Measurements from ENCODE around the gene SIRT4.

The SIRT4 gene

DNA sequence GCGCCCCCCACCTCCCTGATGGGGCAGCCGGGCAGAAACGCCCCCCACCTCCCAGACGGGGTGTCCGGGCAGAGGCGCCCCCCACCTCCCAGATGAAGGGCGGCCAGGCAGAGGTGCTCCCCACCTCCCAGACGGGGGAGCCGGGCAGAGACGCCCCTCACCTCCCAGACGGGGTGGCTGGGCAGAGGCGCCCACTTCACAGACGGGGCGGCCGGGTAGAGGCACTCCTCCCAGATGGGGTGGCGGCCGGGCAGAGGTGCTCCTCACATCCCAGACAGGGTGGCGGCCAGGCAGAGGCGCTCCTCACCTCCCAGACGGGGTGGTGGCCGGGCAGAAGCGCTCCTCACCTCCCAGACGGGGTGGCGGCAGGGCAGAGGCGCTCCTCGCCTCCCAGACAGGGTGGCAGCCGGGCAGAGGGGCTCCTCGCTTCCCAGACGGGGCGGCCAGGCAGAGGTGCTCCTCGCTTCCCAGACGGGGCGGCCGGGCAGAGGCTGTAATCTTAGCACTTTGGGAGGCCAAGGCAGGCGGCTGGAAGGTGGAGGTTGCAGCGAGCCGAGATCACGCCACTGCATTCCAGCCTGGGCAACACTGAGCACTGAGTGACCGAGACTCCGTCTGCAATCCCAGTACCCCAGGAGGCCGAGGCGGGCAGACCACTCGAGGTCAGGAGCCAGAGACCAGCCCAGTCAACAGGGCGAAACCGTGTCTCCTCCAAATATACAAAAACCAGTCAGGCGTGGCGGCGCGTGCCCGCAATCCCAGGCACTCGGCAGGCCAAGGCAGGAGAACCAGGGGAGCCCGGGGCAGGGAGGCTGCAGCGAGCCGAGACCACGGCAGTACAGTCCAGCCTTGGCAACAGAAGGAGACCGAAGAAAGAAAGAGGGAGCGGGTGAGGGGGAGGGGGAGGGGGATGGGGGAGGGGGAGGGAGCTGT lies 23.7 kb upstream of the SIRT4 start:
- DNase-seq, result no peak

DNA sequence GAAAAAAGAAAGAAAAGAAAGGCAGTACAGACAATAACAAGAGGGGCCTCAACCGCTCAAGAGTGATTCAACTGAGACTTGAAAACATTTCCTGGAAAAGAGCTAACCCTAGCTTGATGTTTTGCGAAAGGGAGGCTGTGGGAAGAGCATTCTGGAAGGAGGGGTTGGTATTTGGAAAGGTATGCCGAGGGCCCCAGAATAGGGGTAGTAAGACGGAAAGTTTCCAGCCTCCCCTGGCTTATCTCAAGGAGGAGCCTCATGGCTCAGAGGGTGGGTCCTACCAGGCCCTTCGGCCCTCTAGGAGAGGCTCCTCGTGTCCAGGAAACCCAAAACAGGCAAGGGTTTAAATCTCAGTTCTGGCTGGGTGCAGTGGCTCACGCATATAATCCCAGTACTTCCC lies 18.8 kb upstream of the SIRT4 start:
- no peak for DNase-seq

DNA sequence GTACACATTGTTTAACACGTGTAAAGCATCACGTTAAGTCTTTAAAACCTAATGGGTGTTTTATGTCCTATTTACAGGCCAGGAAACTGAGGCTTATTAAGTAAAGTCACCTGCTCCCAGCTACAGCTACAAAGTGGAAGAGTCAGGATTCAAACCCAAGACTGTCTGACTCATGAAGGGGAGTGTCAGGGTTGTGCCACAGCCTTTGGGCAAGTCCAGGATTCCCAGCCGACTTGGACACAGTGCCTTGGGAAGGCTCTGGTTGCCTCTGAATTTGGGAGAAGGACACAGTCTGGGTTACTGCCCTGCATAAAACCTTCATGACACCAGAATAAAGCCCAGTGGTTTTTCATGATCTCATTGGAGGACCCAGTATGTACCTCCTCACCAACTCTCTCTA lies 17.7 kb upstream of the SIRT4 start:
- DNase-seq, result no peak

DNA sequence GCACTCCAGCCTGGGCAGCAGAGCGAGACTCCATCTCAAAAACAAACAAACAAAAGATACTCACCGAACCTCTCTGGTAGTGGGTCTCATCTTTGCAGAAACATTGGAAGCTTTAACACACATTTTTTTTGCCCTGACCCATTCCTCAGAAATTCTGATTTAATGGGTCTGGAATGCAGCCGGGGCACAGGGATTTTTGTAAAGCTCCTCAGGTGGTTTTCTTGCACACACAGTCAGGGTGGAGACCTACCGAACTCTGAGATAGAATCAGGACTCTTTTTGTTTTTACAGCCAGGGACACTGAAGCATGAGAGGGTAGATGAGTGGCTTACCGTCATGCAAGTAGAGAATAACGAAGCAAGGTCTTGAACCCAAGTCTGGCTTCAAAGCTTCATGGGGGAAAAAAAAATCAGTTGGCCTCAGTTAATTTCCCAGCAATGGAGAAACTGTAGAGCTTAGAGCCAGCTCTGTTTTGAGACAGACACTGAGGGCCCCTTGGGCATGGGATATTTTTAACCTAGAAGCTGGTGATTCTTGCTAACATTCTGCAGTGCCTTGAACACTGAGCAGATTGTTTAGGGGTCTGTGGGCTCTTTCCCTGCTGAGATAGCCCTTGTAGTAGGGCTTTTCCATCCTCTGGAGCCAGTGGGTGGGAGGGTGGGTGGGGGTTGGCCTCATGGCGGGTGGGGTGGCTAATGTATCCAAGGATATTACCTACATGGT lies 15.2 kb upstream of the SIRT4 start:
- DNase-seq, result no peak

DNA sequence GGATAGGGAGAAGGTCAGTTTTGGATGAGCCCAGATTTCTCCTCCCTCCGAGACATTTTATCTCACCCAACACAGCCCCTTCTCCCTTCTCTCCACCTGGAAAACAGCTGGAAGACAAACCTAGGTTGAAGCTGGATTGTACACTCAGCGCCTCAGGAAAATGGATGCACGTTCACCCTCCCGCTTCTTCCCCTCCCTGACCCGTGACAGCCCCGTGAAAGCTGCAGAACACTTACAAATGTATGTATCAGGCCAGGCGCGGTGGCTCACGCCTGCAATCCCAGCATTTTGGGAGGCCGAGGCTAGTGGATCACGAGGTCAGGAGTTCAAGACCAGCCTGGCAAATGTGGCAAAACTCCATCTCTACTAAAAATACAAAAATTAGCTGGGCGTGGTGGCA lies 14.6 kb upstream of the SIRT4 start:
- DNase-seq, result no peak

DNA sequence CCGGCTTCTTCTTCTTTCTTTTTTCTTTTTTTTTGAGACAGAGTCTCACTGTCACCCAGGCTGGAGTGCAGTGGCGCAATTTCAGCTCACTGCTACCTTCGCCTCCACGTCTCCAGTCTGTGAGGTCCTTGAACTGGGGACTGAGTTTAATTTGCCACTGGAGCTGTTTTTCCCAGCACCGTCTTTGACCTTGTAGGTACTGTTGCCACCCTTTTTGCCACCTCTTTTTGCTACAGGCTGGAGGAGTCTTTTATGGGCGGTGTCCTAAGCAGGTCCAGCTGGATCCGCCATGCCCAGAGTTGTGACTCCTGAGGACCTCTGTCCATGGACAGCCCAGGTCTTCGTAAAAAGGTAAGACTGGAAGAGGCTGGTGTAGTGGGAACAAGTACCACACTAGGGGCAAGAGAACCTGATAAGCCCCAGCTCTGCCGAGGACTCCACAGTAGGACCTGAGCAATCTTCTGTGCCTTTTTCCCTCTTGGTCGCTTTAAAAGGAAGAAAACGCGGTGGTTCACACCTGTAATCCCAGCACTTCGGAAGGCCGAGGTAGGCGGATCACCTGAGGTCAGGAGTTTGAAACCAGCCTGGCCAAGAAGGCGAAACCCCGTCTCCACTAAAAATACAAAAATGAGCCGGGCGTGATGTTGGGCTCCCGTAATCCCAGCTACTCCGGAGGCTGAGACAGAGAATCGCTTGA lies 11.4 kb upstream of the SIRT4 start:
- DNase-seq, result peak; percentile 15 to 22

DNA sequence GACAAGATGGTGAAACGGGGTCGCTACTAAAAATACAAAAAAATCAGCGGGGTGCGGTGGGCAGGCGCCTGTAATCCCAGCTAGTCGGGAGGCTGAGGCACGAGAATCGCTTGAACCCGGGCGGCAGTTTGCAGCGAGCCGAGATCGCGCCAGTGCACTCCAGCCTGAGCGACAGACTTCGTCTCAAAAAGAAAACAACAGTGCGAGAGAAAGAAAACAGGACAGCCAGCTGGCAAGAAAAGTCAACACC lies 9.8 kb upstream of the SIRT4 start:
- DNase-seq, result no peak

DNA sequence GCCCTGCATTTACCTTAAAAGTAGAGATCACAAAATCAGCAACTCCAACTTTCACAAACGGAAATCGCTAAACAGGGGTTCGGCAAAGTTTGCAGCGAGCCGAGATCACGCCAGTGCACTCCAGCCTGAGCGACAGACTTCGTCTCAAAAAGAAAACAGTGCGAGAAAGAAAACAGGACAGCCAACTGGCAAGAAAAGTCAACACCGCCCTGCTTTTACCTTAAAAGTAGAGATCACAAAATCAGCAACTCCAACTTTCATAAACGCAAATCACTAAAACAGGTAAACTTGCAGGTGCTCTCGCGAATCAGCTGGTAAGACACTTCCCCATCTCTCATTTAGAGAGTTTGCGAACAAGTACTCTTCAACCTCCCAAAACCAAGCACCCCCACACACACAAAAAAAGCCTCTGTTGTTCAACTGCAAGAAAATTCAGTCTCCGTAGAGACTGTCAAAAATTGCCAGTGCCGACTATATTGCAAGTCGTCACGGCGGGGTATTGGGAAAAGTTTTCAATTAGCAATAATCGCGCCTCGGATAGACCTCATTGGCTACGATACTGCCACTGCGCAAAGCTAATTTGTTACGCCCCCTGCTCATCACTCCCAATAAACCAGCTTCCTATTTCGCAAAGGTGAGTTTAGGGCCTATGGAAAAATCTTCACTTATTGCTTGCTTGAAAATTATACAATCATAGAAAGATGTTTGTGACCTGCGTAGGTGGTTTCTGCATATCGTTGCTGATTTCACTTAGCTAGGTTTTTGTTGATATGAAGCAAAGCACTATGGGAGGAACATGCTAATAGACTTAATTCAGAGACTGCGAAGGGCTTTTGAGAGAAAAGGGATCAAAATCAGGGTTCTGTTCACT lies 9.2 kb upstream of the SIRT4 start, which contains the start of gene RNU4-1:
TSS of gene RNU4-1 (minus strand) at position 577 of the 871 bp plus-strand sequence.
- peak; percentile 74 for DNase-seq

DNA sequence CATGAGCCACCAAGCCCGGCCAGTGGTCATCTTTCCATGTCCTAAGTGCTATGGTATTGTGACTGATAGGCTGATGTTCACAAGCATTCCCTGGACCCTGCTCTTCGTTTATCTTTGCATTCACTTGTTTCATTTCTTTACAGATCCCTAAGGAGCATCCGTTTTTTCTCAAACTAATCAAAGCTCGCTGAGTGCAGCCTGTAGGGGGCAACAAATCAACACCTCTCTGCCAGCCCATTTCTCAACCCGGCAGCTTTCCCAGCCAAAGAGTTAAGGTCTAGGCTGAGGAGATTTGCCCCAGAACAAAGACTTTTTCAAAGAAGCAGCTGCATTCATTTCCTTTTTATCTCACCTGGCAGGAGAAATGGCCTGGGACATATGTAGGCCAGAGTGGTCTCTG lies 12.1 kb downstream of the SIRT4 start:
- DNase-seq, result no peak

DNA sequence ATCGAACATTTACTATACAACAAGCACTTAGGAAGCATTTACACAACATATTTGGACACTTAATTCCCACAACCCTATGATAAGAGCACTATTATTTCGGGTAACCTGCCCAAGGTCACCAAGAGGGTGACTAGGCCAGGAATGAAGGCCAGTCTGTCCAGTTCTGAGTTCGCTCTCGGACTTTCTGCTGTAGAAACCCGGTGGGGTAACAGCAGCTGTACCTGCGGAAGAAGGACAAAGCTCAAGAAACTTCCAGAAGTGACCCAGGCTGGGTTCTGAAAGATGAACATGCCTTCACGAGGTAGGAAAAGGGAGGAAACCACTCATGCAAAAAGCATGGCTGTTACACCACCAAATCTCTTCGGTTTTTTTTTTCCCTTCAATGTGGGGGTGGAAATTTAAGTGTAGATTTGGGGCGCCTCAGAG lies 14.7 kb downstream of the SIRT4 start:
- no peak for DNase-seq

DNA sequence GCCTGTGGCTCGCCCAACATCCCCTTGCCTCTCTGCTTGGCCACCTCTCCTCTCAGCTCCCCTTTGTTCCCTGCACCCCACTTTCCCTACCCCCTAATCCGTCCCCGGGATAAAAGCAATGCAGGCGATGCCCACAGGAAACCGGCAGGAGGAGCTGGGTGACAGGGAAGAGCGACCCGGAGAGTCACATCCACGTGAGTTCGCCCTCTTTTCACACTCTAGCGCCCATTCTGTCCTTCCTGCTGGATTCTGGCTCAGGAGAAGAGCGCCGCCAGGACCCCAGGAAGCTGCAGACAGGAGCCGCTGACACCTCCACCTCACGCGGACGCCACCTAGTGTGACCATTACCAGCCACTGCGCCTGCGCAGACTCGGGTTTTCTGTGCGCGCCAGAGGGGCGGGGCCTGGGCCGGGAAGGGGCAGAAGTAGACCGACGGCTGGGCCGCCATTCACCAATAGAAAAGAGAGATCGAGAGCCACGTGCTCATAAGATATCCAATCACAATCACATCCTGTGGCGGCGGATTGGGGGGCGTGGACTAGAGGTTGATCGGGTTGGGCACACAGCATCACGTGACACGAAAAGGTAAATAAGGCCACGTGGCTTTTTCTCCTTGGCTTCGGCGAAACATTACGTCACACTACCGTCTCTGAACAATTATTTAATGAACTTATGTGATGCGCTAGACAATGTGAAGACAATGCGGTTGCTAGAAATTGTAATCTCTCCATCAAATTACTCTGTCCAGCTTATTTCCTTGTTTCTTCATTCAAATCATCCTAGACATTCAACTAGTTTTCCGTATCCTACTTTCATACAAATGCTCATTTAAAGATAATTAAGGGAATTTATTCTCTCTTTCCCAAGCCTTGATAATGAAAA lies 15.3 kb downstream of the SIRT4 start:
- peak; percentile 100 for DNase-seq

DNA sequence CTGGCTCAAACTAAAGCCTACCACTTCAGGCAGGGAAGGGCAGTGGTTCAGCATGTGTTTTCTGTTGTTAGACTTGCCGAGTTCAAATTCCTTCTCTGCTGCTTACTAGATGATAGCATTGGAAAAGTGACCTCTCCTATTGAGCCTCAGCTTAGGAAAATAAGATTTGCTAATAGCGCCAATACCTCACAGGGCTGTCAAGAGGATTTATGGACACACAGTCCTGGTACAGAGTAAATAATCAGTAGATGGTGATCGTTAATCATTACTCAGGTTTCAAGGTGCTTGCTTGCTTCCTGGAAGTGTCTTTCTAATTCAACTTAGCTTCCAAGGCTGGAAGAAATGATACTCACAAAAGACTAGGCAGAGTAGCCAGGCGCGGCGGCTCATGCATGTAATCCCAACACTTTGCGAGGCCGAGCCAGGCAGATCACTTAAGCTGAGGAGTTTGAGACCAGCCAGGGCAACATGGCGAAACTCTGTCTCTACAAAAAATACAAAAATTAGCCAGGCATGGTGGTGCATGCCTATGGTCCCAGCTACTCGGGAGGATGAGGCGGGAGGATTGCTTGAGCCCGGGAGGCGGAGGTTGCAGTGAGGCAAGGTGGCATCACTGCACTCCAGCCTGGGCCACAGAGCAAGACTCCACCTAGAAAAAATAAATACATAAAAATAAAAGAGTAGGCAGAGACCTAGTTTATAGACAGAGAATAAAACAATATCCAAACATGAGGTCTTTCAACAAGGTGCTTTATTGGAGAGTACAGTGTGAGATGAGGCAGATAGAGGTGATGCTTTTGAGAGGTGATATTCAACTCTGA lies 19.5 kb downstream of the SIRT4 start:
- DNase-seq, result no peak

DNA sequence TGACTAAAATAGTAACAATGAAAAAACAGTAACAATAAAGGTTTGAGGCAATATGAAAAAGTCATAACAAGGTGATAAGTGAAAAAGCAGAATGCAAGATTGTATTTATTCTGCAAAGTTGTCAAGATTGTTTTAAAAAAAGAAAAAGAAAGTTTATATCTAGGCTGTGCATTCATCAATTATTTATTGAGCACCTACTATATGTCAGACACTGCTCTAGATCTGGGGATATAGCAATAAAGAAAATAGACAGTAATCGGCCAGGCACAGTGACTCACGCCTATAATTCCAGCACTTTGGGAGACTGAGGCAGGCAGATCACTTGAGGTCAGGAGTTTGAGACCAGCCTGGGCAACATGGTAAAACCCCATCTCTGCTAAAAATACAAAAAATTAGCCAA lies 21.7 kb downstream of the SIRT4 start:
- DNase-seq, result no peak

DNA sequence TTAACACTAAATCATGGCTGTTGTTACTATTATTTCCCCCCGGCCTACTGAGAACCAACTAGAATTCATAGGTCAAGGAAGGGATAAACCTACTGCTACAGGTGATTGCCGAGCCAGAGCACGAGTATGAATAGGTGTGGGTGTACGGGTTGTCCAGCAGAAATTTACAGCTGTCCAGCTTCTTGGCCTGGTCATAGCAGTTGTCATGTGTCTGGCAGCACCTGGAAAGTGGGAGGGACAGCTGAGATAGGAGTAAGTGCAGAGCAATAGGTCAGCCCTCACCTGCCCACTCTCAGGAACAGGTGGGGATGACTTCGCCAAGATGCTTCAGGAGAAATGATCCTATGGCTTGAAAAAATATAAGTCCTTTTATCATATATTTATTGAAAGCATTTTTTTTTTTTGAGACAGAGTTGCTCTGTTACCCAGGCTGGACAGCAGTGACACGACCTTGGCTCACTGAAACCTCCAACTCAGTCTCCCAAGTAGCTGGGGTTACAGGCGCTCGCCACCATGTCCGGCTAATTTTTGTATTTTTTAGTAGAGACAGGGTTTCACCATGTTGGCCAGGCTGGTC lies 22.8 kb downstream of the SIRT4 start:
- DNase-seq, result no peak

DNA sequence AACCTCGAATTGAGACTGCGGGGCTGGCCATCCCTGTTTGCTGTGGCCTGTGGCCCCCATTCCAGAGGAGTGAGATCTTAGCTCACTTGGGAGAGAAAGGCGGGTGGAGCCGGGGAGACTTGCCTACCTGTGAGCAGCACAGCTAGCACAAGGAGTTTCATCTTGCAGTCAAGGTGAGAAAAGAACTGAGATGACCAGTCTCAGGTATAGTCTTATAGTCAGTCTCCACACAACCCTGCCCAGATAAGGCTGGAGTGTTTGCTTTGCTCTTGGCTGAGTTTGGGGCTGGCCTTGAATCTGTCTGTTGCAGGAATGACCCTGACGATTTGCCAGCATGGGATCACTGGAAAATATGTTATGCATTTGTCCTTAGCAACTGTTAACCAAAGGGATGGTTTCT lies 25.5 kb downstream of the SIRT4 start, which contains the start of gene PLA2G1B:
TSS of gene PLA2G1B (minus strand) at position 187 of the 400 bp plus-strand sequence. CDS start at position 161, 26 bp downstream.
- DNase-seq, result no peak

DNA sequence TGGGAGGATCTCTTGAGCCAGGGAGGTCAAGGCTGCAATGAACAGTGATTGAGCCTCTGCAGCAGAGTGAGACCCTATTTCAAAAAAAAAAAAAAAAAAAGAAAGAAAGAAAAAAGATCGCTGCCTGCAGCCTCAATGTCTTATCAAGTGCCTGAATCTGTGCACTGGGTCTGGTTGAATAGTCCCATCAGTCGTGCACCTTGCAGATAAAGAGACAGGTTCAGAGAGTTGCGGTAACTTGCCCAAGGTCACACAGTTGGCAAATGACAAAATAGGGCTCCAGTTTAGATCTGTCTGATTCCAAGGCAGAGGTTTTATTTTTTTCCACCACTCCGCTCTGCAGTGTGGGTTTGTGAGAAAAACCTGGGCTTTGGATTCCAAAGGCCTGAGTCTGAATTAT lies 26.1 kb downstream of the SIRT4 start:
- no peak for DNase-seq

DNA sequence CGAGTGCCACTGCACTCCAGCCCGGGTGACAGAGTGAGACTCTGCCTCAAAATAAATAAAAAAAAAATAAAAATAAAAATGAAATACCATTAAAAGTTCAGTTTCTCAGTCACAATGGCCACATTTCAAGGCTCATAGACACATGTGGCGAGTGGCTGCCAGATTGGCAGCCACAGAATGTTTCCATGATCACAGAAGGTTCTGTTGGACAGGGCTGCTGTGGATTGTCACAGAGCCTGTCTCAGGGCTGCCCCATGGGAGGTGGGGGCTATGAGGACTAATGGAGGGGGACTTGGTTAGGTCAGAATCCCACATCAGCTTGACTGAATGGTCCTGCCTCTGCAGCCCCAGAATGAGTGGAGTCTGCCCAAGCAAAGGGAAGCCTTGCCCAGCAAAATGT lies 29.3 kb downstream of the SIRT4 start:
- no peak for DNase-seq

DNA sequence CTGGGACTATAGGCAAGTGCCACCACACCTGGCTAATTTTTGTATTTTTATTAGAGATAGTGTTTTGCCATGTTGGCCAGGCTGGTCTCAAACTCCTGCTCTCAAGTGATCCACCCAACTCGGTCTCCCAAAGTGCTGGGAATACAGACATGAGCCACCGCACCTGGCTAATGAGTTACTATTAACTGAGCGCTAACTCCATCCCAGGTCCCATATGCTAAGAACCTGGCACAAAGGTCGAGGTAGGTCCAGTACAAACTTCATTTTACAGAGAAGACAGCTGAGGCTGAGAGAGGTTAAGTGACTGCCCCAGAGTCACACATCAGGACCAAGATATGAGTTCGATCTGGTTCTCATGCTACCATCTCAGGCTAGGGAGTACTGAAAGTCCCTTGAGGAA lies 29.9 kb downstream of the SIRT4 start:
- no peak for DNase-seq

DNA sequence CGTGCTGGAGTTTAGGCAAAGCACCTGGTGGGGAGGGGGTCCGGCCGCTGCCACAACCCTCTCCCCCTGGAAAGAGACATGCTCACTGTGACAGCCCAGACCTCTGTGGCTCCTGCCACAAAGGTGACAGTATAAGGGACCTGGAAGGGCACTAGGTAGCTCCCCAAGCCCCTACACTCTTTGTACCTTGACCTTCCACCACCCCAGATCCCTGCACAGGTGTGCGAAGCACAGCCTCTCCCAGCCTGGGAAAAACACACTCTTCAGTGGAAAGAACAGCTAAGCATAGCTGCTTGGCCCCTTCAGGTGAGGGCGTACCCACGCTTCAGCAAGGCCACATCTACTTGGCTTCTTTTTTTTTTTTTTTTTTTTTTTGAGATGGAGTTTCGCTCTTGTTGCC lies 30.4 kb downstream of the SIRT4 start:
- no peak for DNase-seq

DNA sequence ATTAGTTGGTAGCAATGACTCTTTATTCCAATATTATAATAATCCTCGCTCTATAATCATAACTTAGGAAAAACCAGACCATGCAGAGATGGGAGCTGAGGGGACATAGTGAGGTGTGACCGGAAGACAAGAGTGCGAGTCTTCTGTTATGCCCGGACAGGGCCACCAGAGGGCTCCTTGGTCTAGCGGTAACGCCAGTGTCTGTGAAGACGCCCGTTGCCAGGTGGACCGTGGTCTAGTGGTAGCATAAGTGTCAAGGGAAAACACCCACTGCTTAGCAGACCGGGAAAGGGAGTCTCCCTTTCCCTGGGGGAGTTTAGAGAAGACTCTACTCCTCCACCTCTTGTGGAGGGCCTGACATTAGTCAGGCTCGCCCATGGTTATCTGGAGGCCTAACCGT lies 33.3 kb downstream of the SIRT4 start:
- peak; percentile 30 for DNase-seq

Data from stimulated activated CD4-positive, alpha-beta T cell treated with anti-CD3 and anti-CD28 coated beads, Interleukin-2, amount 100 ng/mL, for 48 hours (primary cell).